Heart left ventricle (tissue), 16 donors: ENCODE measurements around the gene ATP1B3. TPM values are rescaled to one million over a fixed set of nuclear protein-coding genes. Genes with fewer than 3 reads are reported as not detected.
"Not testable (repeated sequence)": the region's sequence is repeated elsewhere in the genome, so short reads cannot be mapped to it uniquely, and the experiment has no call there.

Source experiments
- ATAC-seq, 4 donors: fragments of 200-7000 bp; cut with Tn5 transposase; one replicate each; pipeline ENCODE4 v1.9.1; 2020 to 2022; ENCODE audit warnings: moderate library complexity in 4 of 4, mild to moderate bottlenecking in 3 of 4, moderate number of reproducible peaks in 1 of 4
- DNase-seq, 5 donors: peaks; one replicate each; pipeline ENCODE4 v3.0.0-alpha.2; 2020
- H3K27ac ChIP-seq, 12 donors: fragments of 200-600 bp; sonication (generic) in 4 of 12; one replicate each; pipeline versions ENCODE4 v1.5.0 to v1.8.0; 2016 to 2022; ENCODE audit warnings: mild to moderate bottlenecking in 2 of 12
- H3K27me3 ChIP-seq, 9 donors: fragments of 200-600 bp; sonication (generic) in 2 of 9; one replicate each; pipeline versions ENCODE4 v1.5.1 to v1.8.0; 2016 to 2022; ENCODE audit warnings: mild to moderate bottlenecking in 3 of 9
- H3K36me3 ChIP-seq, 9 donors: fragments of 200-600 bp; sonication (generic) in 2 of 9; one replicate each; pipeline versions ENCODE4 v1.5.0 to v1.8.0; 2018 to 2022; ENCODE audit warnings: mild to moderate bottlenecking in 2 of 9
- H3K4me1 ChIP-seq, 12 donors: fragments of 200-600 bp; sonication (generic) in 4 of 12; one replicate each; pipeline versions ENCODE4 v1.5.0 to v1.8.0; 2016 to 2022; ENCODE audit warnings: mild to moderate bottlenecking in 3 of 12
- H3K4me3 ChIP-seq, 12 donors: fragments of 200-600 bp; sonication (generic) in 4 of 12; one replicate each; pipeline versions ENCODE4 v1.5.0 to v1.8.0; 2017 to 2022; ENCODE audit warnings: mild to moderate bottlenecking in 9 of 12, moderate library complexity in 4 of 12
- H3K9me3 ChIP-seq, 12 donors: fragments of 200-600 bp; sonication (generic) in 4 of 12; one replicate each; pipeline versions ENCODE4 v1.5.0 to v1.8.0; 2016 to 2022; ENCODE audit warnings: mild to moderate bottlenecking in 1 of 12
- CTCF ChIP-seq, 12 donors: fragments of 200-600 bp; sonication (generic) in 4 of 12; IDR thresholded peaks; one replicate each; pipeline versions ENCODE4 v1.5.0 to v1.8.0; 2018 to 2022; ENCODE audit warnings: antibody characterized with exemption in 12 of 12, mild to moderate bottlenecking in 5 of 12
- POLR2A ChIP-seq, 2 donors: fragments of 450-650 bp; IDR thresholded peaks; one replicate each; pipeline ENCODE4 v1.6.1; 2017; ENCODE audit warnings: antibody characterized with exemption in 2 of 2, mild to moderate bottlenecking in 2 of 2, moderate library complexity in 2 of 2
- WGBS, 4 donors: extraction: QIAGEN DNeasy Blood & Tissue Kit in 2 of 4; methylation state at CpG; one replicate each; pipeline versions ENCODE4 v1.1.5 to v1.1.7; 2013 to 2018; 5-methylcytosine and 5-hydroxymethylcytosine counted together
- intact Hi-C, 10 donors: fragments of 100-400 bp; cut with DNase I; formaldehyde crosslinking; loops; one replicate each; pipeline versions ENCODE4 v1.11.1 to v1.14.2; 2022
- polyA plus RNA-seq, 2 donors: library from polyadenylated mRNA; stranded (reverse); fragments of 200-250 nt; gene quantifications; one replicate each; pipeline ENCODE4 v1.2.3, GENCODE V29; 2013
- total RNA-seq, 9 donors: library from RNA; depleted of rRNA in 2 of 9; stranded (reverse); fragments of >200 nt in 2 of 9; fragmentation: NEBNext Ultra II Directional in 3 of 9; extraction: Animal tissue kit (Norgen Biotek cat#: 25700) in 3 of 9; gene quantifications; one replicate each; pipeline versions ENCODE4 v1.1.0 to v1.2.4, GENCODE V29; 2016 to 2023
- donor health status: ischemic (EF 13 %, LVEDD 7.1; RV severe dilation, severe dysfunction).
- donor health status: healthy with polysubstance abuse.
- donor health status: DM: no; HTN: yes; CAD: no.
- donor health status: DM: no; HTN: no; CAD: no.
- donor health status: ischemic (EF 25% LVEDD 6.9; RV normal size, moderate dysfunction).
- donor health status: ischemic (EF 25% LVEDD 5.7; RV mildly dilated, moderate dysfunction).
- donor health status: healthy.
- donor health status: DM: yes; HTN: yes; CAD: no.
- donor health status: ischemic (EF 35%, LVEDD 5.7; RV mildly dilated, moderate dysfunction).
- donor health status: nonischemic (EF 11% LVEDD 7.7; RV severe dilation, severe dysfunction).
- donor health status: DM: yes; HTN: yes; CAD: no.
- donor health status: PGD.
- donor health status: ischemic (EF 29% LVEDD 5.4; RV normal size, mild dysfunction).
- donor health status: nonischemic (EF 23%, LVEDD 6.1; RV moderate dilation, normal function).

Gene ATP1B3
- total and polyA plus RNA-seq, 11 donors: 19.1 to 90.0 (median 46.1) TPM

- WGBS, 4 donors: 79 to 84% (median 81%) methylated on average over 2 of the region's 2 CpGs
- intact Hi-C loops: no loop called here
- Histone ChIP-seq H3K4me1 (peaks cover 0 to 5% (median 0%) of the 10 kb centered on the region in 12 donors), H3K9me3 (peaks cover 0 to 9% (median 0%) of the 10 kb centered on the region in 12 donors), H3K27ac (no peak overlapping the region), H3K27me3 (no peaks in the 10 kb centered on the region), H3K4me3 (no peak overlapping the region), H3K36me3 (peaks cover 0 to 35% (median 8%) of the 10 kb centered on the region in 9 donors)
- DNase-seq: no peak
- no peak for ATAC-seq
- no peak for TF ChIP-seq POLR2A (IDR thresholded peaks at IDR 0.05)
- TF ChIP-seq CTCF (IDR thresholded peaks at IDR 0.05): no peak
These were observed 25.5 kb downstream of the ATP1B3 start for GRCh38 chr3:141901914-141902313.

- peaks cover 0 to 56% (median 31%) of the 10 kb centered on the region in 9 donors for H3K36me3 ChIP-seq
- peaks cover 0 to 9% (median 0%) of the 10 kb centered on the region in 12 donors for H3K9me3 ChIP-seq
- no peak for DNase-seq
- no peak overlapping the region for H3K27ac ChIP-seq
- WGBS, 4 donors: 81 to 94% (median 92%) methylated on average over 4 of the region's 4 CpGs
- no peak overlapping the region for H3K4me3 ChIP-seq
- ATAC-seq: no peak
- no peaks in the 10 kb centered on the region for H3K27me3 ChIP-seq
- intact Hi-C loops: no loop called here
- H3K4me1 ChIP-seq: peaks cover 0 to 5% (median 0%) of the 10 kb centered on the region in 12 donors
- TF ChIP-seq POLR2A (IDR thresholded peaks at IDR 0.05) (no peak), CTCF (IDR thresholded peaks at IDR 0.05) (no peak)
These were observed 27.8 kb downstream of the ATP1B3 start for GRCh38 chr3:141904203-141904602.

GRCh38 chr3:141905129-141905528 is 28.7 kb downstream of the ATP1B3 start:
- peaks cover 0 to 5% (median 0%) of the 10 kb centered on the region in 12 donors for H3K9me3 ChIP-seq
- ATAC-seq (no peak), DNase-seq (no peak)
- TF ChIP-seq POLR2A (IDR thresholded peaks at IDR 0.05): no peak
- no peak for TF ChIP-seq CTCF (IDR thresholded peaks at IDR 0.05)
- no peaks in the 10 kb centered on the region for H3K27me3 ChIP-seq
- intact Hi-C loops: no loop called here
- H3K27ac ChIP-seq: no peak overlapping the region
- H3K4me1 ChIP-seq: peaks cover 0 to 5% (median 0%) of the 10 kb centered on the region in 12 donors
- H3K36me3 ChIP-seq: peaks cover 0 to 65% (median 39%) of the 10 kb centered on the region in 9 donors
- 84 to 97% (median 94%) methylated on average over 2 of the region's 2 CpGs for WGBS, 4 donors
- no peak overlapping the region for H3K4me3 ChIP-seq

- no peak for TF ChIP-seq POLR2A (IDR thresholded peaks at IDR 0.05)
- TF ChIP-seq CTCF (IDR thresholded peaks at IDR 0.05): no peak
- Histone ChIP-seq H3K27ac (no peak overlapping the region), H3K27me3 (no peaks in the 10 kb centered on the region), H3K4me1 (peaks cover 0 to 5% (median 0%) of the 10 kb centered on the region in 12 donors), H3K4me3 (no peak overlapping the region), H3K36me3 (peaks cover 0 to 61% (median 53%) of the 10 kb centered on the region in 9 donors), H3K9me3 (no peaks in the 10 kb centered on the region)
- DNase-seq: no peak
- no peak for ATAC-seq
- intact Hi-C loops: no loop called here
These were observed 33.0 kb downstream of the ATP1B3 start for GRCh38 chr3:141909408-141909807.

GRCh38 chr3:141909986-141910385 is 33.5 kb downstream of the ATP1B3 start:
- not testable (repeated sequence) for H3K27me3 ChIP-seq, DNase-seq, H3K27ac ChIP-seq, ATAC-seq, H3K4me1 ChIP-seq, H3K9me3 ChIP-seq, H3K4me3 ChIP-seq
- intact Hi-C loops: loop anchor here in 8 of 10 donors (5.0 to 10.0 kb wide), 7 partner anchors 125 to 445 kb away; partner anchors contain the start of gene RNF7 (in 4 of the 8)
- WGBS, 4 donors: 95 to 98% (median 97%) methylated on average over 4 of the region's 4 CpGs
- peaks cover 0 to 64% (median 53%) of the 10 kb centered on the region in 9 donors for H3K36me3 ChIP-seq
